HUES48 (cell line): Measurements from ENCODE around the gene PDRG1.

Source experiments
- H3K27ac ChIP-seq: one replicate; pipeline ENCODE4 v1.7.0; 2013; ENCODE audit warnings: low read depth, low read length, inconsistent platforms
- H3K27me3 ChIP-seq: 2 replicates; pipeline ENCODE4 v1.6.1; 2013; ENCODE audit warnings: mild to moderate bottlenecking, low read length; ENCODE audit not compliant: control insufficient read depth, insufficient read depth
- H3K36me3 ChIP-seq: 2 replicates; pipeline ENCODE4 v1.6.1; 2013; ENCODE audit warnings: low read length; ENCODE audit not compliant: control insufficient read depth, insufficient read depth
- H3K4me1 ChIP-seq: 2 replicates; pipeline ENCODE4 v1.6.1; 2013; ENCODE audit warnings: mild to moderate bottlenecking, low read length; ENCODE audit not compliant: control insufficient read depth, insufficient read depth
- H3K4me3 ChIP-seq: 2 replicates; pipeline ENCODE4 v1.5.1; 2013; ENCODE audit warnings: mild to moderate bottlenecking, low read depth, low read length
- H3K9ac ChIP-seq: 2 replicates; pipeline ENCODE4 v1.6.1; 2013; ENCODE audit warnings: mild to moderate bottlenecking, low read depth, low read length, moderate library complexity
- H3K9me3 ChIP-seq: 2 replicates; pipeline ENCODE4 v1.6.1; 2013; ENCODE audit warnings: low read length; ENCODE audit not compliant: control insufficient read depth, insufficient read depth

The PDRG1 gene

DNA sequence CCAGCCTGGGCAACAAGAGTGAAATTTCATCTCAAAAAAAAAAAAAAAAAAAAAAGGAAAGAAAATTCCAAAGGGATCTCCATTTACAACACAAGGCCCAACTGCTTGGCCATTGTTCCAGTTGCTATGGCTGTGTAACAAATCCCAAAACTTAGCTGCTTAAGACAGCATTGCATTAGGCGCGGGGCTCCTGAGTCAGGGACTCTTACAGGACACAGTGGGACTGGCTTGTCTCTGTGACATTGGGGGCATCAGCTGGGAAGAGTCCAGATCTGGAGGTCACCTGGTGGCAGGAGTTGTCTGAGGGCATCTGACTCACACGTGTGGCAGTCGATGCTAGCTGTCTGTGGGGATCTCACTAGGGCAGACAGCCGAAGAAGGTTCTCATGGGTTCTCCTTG, 45.8 kb downstream of the PDRG1 start:
- Histone ChIP-seq H3K4me1 (peaks cover 17% of the 10 kb centered on the region), H3K9me3 (no peaks in the 10 kb centered on the region), H3K27me3 (no peaks in the 10 kb centered on the region), H3K4me3 (no peak overlapping the region), H3K9ac (no peak overlapping the region), H3K36me3 (no peaks in the 10 kb centered on the region), H3K27ac (peak overlapping the region; percentile 76)

DNA sequence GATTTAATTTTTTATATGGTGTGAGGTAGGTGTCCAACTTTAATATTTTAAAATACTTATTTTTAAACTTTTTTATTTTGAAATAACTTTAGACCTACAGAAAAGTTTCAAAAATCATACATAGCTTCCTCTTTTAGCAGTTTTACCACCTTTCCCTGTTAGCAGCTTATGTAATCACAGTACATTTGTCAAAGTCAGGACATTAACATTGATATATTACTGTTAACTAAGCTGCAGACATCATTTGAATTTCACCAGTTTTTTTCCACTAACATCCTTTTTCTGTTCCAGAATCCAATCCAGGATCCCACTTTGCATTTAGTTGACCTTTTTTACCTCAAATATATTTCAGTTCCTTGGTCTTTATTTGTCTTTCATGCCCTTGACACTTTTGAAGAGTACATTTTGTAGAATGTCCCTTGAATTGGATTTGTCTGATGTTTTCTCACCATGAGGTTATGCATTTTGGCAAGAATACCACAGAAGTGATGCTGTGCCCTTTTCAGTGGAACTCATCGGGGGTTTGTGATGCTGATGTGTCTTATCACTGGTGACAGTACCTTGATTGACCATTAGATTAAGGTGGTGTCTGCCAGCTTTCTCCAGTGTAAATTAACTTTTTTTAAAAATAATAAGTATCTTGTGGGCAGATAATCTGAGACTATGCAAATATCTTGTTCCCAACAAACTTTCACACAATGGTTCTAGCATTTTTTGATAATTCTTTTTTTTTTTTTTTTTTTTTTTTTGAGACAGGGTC, 48.0 kb downstream of the PDRG1 start:
- H3K36me3 ChIP-seq, result no peaks in the 10 kb centered on the region
- peaks cover 10% of the 10 kb centered on the region for H3K4me1 ChIP-seq
- no peak overlapping the region for H3K27ac ChIP-seq
- no peaks in the 10 kb centered on the region for H3K9me3 ChIP-seq
- H3K4me3 ChIP-seq, result no peak overlapping the region
- H3K27me3 ChIP-seq, result no peaks in the 10 kb centered on the region
- H3K9ac ChIP-seq, result no peak overlapping the region

DNA sequence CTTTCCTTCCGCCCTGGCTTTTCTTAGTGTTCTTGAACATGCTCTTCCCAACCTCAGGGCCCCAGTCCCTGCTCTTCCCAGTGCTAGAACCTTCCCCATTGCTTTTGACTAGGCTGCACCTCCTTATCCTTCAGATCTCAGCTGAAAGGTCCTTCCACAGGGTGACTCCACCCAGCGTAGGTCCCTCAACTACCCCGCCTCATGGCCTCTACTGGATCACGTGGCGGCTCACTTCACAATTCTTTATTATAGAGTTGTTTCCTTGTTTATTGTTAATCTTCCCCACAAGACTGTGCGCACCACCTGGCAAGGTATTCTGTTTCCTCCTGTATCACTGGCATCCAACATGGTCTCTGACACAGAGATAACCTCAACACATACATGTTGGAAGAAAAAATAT, 50.2 kb downstream of the PDRG1 start:
- H3K4me1 ChIP-seq, result peaks cover 10% of the 10 kb centered on the region
- no peak overlapping the region for H3K9ac ChIP-seq
- H3K27me3 ChIP-seq, result no peaks in the 10 kb centered on the region
- H3K36me3 ChIP-seq, result no peaks in the 10 kb centered on the region
- H3K27ac ChIP-seq, result no peak overlapping the region
- H3K9me3 ChIP-seq, result no peaks in the 10 kb centered on the region
- H3K4me3 ChIP-seq, result no peak overlapping the region

DNA sequence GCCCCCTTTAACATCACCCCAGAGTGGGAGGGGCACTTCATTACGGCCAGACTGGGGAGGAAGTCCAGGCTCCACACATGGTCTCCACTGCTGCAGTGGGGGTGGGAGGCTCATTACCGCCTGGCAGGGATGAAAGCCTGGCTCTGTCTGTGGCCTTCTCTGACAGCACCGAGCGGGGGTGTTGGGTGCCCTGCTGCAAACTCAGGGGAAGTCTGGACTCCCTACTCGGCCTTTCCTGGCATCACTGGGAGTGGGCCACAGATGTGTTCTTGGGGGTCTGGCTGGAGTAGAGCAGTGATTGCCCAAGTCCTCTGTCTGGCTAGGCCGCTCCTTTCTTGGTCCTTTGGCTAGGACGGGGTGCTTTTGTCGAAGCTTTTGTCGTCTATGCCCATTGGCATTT, 54.3 kb downstream of the PDRG1 start:
- Histone ChIP-seq H3K36me3 (no peaks in the 10 kb centered on the region), H3K4me3 (no peak overlapping the region), H3K27ac (no peak overlapping the region), H3K9me3 (no peaks in the 10 kb centered on the region), H3K4me1 (no peaks in the 10 kb centered on the region), H3K9ac (no peak overlapping the region), H3K27me3 (no peaks in the 10 kb centered on the region)

DNA sequence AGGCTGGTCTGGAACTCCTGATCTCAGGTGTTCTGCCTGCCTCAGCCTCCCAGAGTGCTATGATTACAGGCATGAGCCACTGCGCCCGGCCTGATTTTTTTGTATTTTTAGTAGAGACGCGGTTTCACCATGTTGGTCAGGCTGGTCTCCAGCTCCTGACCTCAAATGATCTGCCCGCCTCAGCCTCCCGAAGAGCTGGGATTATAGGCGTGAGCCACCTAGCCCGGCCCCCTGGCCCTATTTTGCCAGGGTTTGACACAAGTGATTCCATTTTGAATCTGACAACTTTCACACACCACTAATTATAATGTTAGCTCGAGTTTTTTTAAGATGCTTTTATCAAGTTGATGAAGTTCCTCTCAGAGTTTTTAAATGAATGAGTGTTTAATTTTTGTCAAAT, 55.8 kb downstream of the PDRG1 start:
- Histone ChIP-seq H3K27ac (no peak overlapping the region), H3K9ac (no peak overlapping the region), H3K9me3 (no peaks in the 10 kb centered on the region), H3K27me3 (no peaks in the 10 kb centered on the region), H3K4me1 (no peaks in the 10 kb centered on the region), H3K4me3 (no peak overlapping the region), H3K36me3 (no peaks in the 10 kb centered on the region)

DNA sequence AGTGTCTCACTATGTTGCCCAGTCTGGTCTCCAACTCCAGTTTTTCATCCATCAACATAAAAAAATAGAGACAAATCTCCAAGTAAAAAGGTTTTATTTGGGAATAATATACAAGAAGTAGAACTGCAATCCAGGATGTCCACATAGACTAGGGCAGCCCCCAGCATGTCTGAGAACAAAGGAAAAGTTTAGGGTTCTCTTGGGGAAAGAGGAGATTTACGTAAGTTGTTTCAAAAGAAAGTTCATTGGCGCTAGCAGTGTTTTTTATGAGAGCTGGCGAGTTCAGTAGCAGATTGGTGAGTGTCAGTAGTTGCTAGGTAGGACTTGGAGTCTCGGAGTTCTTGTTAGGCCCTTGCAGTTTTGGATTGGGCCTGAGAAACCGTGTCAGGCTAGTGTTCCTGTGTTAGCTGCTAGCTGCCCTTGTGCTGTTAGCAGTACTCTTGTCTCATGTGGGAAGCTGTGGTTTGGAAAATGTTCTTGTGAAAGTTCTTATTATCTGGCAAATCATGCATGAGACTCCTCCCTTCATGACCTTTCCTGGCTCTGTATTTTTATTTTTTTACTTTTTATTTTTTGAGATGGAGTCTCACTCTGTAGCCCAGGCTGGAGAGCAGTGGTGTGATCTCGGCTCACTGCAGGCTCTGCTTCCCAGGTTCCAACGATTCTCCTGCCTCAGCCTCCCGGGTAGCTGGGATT, 56.7 kb downstream of the PDRG1 start:
- Histone ChIP-seq H3K4me1 (no peaks in the 10 kb centered on the region), H3K4me3 (no peak overlapping the region), H3K36me3 (no peaks in the 10 kb centered on the region), H3K9ac (no peak overlapping the region), H3K9me3 (no peaks in the 10 kb centered on the region), H3K27ac (no peak overlapping the region), H3K27me3 (no peaks in the 10 kb centered on the region)
